MG63 (cell line): ENCODE results near the gene GSS. TPM values are rescaled to one million over a fixed set of nuclear protein-coding genes. Genes with fewer than 3 reads are reported as not detected.
"Not testable (repeated sequence)": the region's sequence is repeated elsewhere in the genome, so short reads cannot be mapped to it uniquely, and the experiment has no call there.

Source experiments
- DNase-seq: peaks from one replicate; pipeline ENCODE4 v3.0.0-alpha.2; 2020
- H3K27me3 ChIP-seq: fragments of 250-450 bp; sonication (Bioruptor Pico); 2 replicates; pipeline ENCODE4 v1.5.1; 2020; ENCODE audit warnings: mild to moderate bottlenecking, moderate library complexity
- H3K36me3 ChIP-seq: fragments of 250-450 bp; sonication (Bioruptor Pico); 2 replicates; pipeline ENCODE4 v1.5.1; 2020; ENCODE audit warnings: mild to moderate bottlenecking, moderate library complexity
- H3K4me3 ChIP-seq: fragments of 250-450 bp; sonication (Bioruptor Pico); 2 replicates; pipeline ENCODE4 v1.5.1; 2020; ENCODE audit warnings: mild to moderate bottlenecking, moderate library complexity
- H3K9me3 ChIP-seq: fragments of 250-450 bp; sonication (Bioruptor Pico); 2 replicates; pipeline ENCODE4 v1.5.1; 2020; ENCODE audit warnings: mild to moderate bottlenecking, moderate library complexity
- total RNA-seq: library from RNA; depleted of rRNA; stranded (reverse); fragments of >200 nt; shearing (Covaris generic); gene quantifications from 2 replicates; pipeline ENCODE4 v1.2.3, GENCODE V29; 2014; ENCODE audit warnings: low replicate concordance; rRNA removed

Gene GSS
- total RNA-seq, 1 experiment from 2014 or later: 107 TPM

DNA sequence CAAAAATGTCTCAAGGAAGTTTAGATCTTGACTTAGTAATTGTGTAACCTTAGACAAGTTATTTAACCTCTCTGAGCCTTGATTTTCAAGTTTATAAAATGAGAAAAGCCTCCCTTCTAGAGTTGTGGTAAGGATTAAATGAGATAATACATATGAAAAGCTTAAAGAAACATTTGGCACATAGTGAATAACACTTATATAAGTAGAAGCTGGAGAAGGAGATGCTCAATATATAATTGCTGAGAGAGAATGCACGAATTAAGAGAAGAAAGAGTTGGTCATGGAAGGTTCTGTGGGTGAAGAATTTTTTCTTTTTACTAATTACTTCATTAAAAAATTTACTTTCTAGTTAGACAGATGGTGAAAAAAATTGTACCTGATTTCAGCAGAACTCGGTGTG, 73.9 kb downstream of the GSS start:
- Histone ChIP-seq H3K27me3 (no peaks in the 10 kb centered on the region), H3K4me3 (no peak overlapping the region), H3K9me3 (no peaks in the 10 kb centered on the region), H3K36me3 (0 out of 2 replicates have a peak, but pooled peaks cover 5% of the 10 kb centered on the region)
- DNase-seq: no peak

DNA sequence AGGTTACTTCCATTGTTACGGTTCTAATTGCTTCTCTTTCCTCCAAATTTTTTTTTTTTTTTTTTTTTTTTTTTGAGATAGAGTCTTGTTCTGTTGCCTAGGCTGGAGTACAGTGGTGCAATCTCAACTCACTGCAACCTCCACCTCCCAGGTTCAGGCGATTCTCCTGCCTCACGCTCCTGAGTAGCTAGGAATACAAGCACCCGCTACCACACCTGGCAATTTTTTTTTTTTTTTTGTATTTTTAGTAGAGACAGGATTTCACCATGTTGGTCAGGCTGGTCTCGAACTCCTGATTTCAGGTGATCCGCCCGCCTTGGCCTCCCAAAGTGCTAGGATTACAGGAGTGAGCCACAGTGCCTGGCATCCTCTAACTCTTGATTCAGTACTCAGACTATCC, 74.6 kb downstream of the GSS start:
- not testable (repeated sequence) for H3K9me3 ChIP-seq, DNase-seq, H3K4me3 ChIP-seq, H3K36me3 ChIP-seq, H3K27me3 ChIP-seq

DNA sequence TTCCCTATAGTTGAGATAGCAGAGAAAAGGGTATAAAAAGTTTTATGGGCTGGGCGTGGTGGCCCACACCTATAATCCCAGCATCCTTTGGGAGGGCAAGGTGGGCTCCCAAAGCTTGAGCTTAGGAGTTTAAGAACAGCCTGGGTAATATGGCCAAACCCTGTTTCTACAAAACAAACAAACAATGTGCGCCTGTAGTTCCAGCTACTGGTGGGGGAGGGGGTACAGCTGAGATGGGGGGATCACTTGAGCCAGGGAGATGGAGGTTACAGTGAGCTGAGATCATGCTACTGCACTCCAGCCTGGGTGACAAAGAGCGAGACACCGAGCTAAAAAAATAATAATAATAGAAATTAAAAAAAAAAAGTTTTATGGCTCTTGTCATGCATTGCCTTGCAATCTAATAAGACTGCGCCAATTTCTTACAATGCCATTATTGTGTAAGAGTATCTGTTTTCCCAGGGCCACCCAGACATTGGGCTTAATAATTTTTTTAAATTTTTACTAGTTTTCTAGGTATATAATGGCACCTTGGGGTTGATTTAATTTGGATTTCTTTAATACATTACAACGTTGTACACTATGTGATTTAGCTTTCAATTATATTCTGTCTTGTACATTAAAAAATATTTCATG, 75.3 kb downstream of the GSS start:
- Histone ChIP-seq H3K4me3 (no peak overlapping the region), H3K9me3 (no peaks in the 10 kb centered on the region), H3K36me3 (0 out of 2 replicates have a peak, but pooled peaks cover 5% of the 10 kb centered on the region), H3K27me3 (no peaks in the 10 kb centered on the region)
- DNase-seq: no peak

Other genes with a start within 250 kb of the GSS start
- gene NCOA6, start 130.2 kb downstream of the GSS start, total RNA-seq: 2.1 and 2.4 TPM in 2 replicates
- gene GGT7, start 83.0 kb downstream of the GSS start, total RNA-seq: 0.12 and 3.4 TPM in 2 replicates
- 24.8 and 31.8 TPM in 2 replicates for gene ACSS2, start 79.2 kb downstream of the GSS start, total RNA-seq
- gene MYH7B, start 62 bp upstream of the GSS start, total RNA-seq: not detected in 2 replicates
- 65.8 and 97.7 TPM in 2 replicates for gene TRPC4AP, start 137.0 kb upstream of the GSS start, total RNA-seq
- gene EDEM2, start 191.5 kb upstream of the GSS start, total RNA-seq: 47.4 and 52.2 TPM in 2 replicates
- gene PROCR, start 216.3 kb upstream of the GSS start, total RNA-seq: 40.0 and 53.8 TPM in 2 replicates